ENCODE measurements around the gene FGA.

DNA sequence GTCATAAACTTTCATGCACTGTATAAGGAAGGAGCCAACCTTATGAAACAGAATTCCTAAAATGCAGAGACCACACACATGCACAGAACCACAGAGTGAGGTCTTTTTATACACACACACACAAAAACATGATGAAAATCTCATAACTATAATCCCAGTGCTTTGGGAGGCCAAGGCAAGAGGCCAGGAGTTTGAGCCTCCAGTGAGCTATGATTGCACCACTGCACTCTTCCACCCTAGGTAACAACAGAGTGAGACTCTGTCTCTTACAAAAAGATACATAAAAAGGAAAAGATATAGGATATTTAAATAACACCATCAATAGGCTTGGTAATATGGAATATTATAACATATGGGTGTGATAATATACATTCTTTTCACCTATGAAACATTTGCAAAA lies 10.6 kb downstream of the FGA start:
- TF ChIP-seq, protein P1, sequence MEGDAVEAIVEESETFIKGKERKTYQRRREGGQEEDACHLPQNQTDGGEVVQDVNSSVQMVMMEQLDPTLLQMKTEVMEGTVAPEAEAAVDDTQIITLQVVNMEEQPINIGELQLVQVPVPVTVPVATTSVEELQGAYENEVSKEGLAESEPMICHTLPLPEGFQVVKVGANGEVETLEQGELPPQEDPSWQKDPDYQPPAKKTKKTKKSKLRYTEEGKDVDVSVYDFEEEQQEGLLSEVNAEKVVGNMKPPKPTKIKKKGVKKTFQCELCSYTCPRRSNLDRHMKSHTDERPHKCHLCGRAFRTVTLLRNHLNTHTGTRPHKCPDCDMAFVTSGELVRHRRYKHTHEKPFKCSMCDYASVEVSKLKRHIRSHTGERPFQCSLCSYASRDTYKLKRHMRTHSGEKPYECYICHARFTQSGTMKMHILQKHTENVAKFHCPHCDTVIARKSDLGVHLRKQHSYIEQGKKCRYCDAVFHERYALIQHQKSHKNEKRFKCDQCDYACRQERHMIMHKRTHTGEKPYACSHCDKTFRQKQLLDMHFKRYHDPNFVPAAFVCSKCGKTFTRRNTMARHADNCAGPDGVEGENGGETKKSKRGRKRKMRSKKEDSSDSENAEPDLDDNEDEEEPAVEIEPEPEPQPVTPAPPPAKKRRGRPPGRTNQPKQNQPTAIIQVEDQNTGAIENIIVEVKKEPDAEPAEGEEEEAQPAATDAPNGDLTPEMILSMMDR (IDR thresholded peaks at IDR 0.05) = no peak
- TF ChIP-seq EZH2 (IDR thresholded peaks at IDR 0.05) (no peak), EZH2phosphoT487 (IDR thresholded peaks at IDR 0.05) (no peak)
